Panc1 (cell line): ENCODE data around the gene MGMT. TPM values are rescaled to one million over a fixed set of nuclear protein-coding genes. Genes with fewer than 3 reads are reported as not detected.

Source experiments
- ATAC-seq: fragments of 200-7000 bp; cut with Tn5 transposase; 2 replicates; pipeline ENCODE4 v1.9.1; 2020; ENCODE audit warnings: mild to moderate bottlenecking, moderate library complexity
- BruUV-seq: library from RNA; stranded (reverse); fragments of 400-500 nt; replicated peaks from 2 replicates; lab custom pipeline; 2021; lab: Mats Ljungman, UMichigan
- CTCF ChIA-PET: fragments of 300-600 bp; sonication (Branson Sonifier 250); formaldehyde crosslinking; loops from one replicate; lab custom pipeline; 2022; ENCODE audit warnings: antibody characterized with exemption; lab: Charles Lee
- POLR2A ChIA-PET: fragments of 300-600 bp; sonication (Branson Sonifier 250); formaldehyde crosslinking; loops from one replicate; lab custom pipeline; 2022; ENCODE audit warnings: antibody characterized with exemption; lab: Charles Lee
- DNase-seq: peaks from one replicate; pipeline ENCODE4 v3.0.0-alpha.2; 2010; ENCODE audit warnings: low read depth, low spot score
- H3K27ac ChIP-seq: 2 replicates; pipeline ENCODE4 v1.5.1; 2011; ENCODE audit warnings: mild to moderate bottlenecking, low read length, inconsistent platforms
- H3K27me3 ChIP-seq: fragments of 200-500 bp; sonication (Bioruptor generic); 2 replicates; pipeline ENCODE4 v1.6.0; 2014; ENCODE audit warnings: low read length, inconsistent platforms; ENCODE audit not compliant: control insufficient read depth, insufficient read depth
- H3K36me3 ChIP-seq: fragments of 200-500 bp; sonication (Bioruptor generic); 2 replicates; pipeline ENCODE4 v1.5.1; 2014; ENCODE audit warnings: inconsistent platforms, mild to moderate bottlenecking, low read length, moderate library complexity; ENCODE audit not compliant: control insufficient read depth, insufficient read depth
- H3K4me1 ChIP-seq: 2 replicates; pipeline ENCODE4 v1.5.1; 2011; ENCODE audit warnings: inconsistent platforms, mild to moderate bottlenecking, low read length, moderate library complexity; ENCODE audit not compliant: control insufficient read depth, insufficient read depth
- H3K4me3 ChIP-seq, 2 experiments: 2 replicates each; pipeline ENCODE4 v1.5.1; 2011 to 2012; ENCODE audit warnings: low read depth in 2 of 2, low read length in 2 of 2, mild to moderate bottlenecking in 2 of 2, inconsistent platforms in 1 of 2, moderate library complexity in 1 of 2
- H3K9me3 ChIP-seq: fragments of 200-500 bp; sonication (Bioruptor generic); 2 replicates; pipeline ENCODE4 v1.5.1; 2014; ENCODE audit warnings: low read depth, mild to moderate bottlenecking, inconsistent platforms, low read length, moderate library complexity; ENCODE audit not compliant: control insufficient read depth, insufficient read depth
- CTCF ChIP-seq: fragments of 450-650 bp; IDR thresholded peaks from 2 replicates; pipeline ENCODE4 v1.5.1; 2017; ENCODE audit warnings: mild to moderate bottlenecking
- POLR2AphosphoS5 ChIP-seq: IDR thresholded peaks from 2 replicates; pipeline ENCODE4 v1.6.1; 2012; ENCODE audit warnings: mild to moderate bottlenecking, low read depth, low read length, moderate library complexity
- SIN3A ChIP-seq: IDR thresholded peaks from 2 replicates; pipeline ENCODE4 v1.6.1; 2012; ENCODE audit warnings: low read depth, mild to moderate bottlenecking, low read length, moderate library complexity, borderline replicate concordance; ENCODE audit not compliant: insufficient read depth
- TCF7L2 ChIP-seq: IDR thresholded peaks from 2 replicates; pipeline ENCODE4 v1.6.1; 2011; ENCODE audit warnings: mild to moderate bottlenecking, low read depth, low read length, inconsistent platforms
- in situ Hi-C: cut with HindIII; loops from 2 replicates; pipeline ENCODE4 v1.10.0; 2016; ENCODE audit warnings: low sequenced_read_pairs, low pct_unique_long_range_greater_than_20kb
- intact Hi-C: fragments of 100-400 bp; cut with micrococcal nuclease; formaldehyde crosslinking; loops from one replicate; pipeline ENCODE4 v1.10.0; 2022; ENCODE audit not compliant: unreplicated experiment
- total RNA-seq: library from RNA; stranded (reverse); gene quantifications from one replicate; pipeline ENCODE4 v1.2.1, GENCODE V29; 2021; ENCODE audit not compliant: unreplicated experiment
- TF ChIP-seq, protein P1 (sequence below), 2 experiments: IDR thresholded peaks; 2 replicates each; pipeline ENCODE4 v1.6.1; 2011 to 2012; ENCODE audit warnings: low read depth in 2 of 2, control low read depth in 1 of 2, low read length in 1 of 2, mild to moderate bottlenecking in 1 of 2, moderate library complexity in 1 of 2; ENCODE audit not compliant: insufficient read depth in 1 of 2

MGMT gene
- total RNA-seq, 1 experiment from 2014 or later: 27.3 TPM

DNA sequence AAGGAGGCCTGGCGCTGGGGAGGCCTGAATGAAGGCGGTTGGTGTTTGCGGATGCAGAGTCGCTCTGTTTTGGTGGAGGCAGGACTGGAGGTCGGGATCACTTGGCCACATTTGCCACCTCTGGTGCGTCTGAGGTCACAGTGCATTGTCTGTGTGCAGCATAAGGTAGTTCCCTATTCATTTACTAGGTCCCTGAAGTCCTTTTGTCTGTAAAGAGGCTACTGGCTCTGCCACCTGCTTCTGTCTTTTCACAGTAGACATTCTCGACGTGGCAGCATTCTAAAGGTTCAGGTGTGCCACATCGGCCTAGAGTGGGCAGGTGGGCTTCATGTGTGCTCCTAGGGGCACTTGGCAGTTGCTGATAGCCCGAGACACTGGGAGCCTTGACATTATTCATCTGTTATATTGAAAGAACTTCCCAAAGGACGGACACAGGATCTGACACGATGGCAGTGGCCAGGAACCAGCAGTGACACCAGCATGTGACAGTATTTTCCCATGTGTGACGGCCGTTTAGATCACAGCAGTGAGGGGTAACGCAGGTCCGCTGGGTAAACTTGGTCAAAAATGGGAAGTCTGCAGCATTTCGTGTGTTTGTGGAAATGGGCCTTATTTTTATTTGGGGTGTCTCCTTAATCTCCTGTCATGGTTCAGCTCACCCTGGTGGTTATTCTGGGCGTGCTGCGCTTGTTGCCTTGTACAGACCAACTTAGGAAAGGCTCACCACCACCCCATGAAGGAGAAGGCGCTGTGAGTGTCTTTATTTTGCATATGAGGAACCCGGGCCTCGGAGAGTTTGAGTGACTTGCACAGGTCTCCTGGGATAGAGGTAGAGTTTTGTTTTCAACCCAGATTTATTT lies 5.9 kb downstream of the MGMT start:
- no peaks in the 10 kb centered on the region for H3K27me3 ChIP-seq
- no peaks in the 10 kb centered on the region for H3K9me3 ChIP-seq
- no peak overlapping the region for H3K4me3 ChIP-seq
- no peaks in the 10 kb centered on the region for H3K4me1 ChIP-seq
- POLR2A ChIA-PET: no interaction called here
- no peak for DNase-seq
- in situ Hi-C loops: no loop called here
- intact Hi-C loops: no loop called here
- no peaks in the 10 kb centered on the region for H3K36me3 ChIP-seq
- no peak overlapping the region for H3K27ac ChIP-seq
- CTCF ChIA-PET: no interaction called here
- TSS peak; percentile 42 for BruUV-seq
- no peak for ATAC-seq
- TF ChIP-seq, protein P1, sequence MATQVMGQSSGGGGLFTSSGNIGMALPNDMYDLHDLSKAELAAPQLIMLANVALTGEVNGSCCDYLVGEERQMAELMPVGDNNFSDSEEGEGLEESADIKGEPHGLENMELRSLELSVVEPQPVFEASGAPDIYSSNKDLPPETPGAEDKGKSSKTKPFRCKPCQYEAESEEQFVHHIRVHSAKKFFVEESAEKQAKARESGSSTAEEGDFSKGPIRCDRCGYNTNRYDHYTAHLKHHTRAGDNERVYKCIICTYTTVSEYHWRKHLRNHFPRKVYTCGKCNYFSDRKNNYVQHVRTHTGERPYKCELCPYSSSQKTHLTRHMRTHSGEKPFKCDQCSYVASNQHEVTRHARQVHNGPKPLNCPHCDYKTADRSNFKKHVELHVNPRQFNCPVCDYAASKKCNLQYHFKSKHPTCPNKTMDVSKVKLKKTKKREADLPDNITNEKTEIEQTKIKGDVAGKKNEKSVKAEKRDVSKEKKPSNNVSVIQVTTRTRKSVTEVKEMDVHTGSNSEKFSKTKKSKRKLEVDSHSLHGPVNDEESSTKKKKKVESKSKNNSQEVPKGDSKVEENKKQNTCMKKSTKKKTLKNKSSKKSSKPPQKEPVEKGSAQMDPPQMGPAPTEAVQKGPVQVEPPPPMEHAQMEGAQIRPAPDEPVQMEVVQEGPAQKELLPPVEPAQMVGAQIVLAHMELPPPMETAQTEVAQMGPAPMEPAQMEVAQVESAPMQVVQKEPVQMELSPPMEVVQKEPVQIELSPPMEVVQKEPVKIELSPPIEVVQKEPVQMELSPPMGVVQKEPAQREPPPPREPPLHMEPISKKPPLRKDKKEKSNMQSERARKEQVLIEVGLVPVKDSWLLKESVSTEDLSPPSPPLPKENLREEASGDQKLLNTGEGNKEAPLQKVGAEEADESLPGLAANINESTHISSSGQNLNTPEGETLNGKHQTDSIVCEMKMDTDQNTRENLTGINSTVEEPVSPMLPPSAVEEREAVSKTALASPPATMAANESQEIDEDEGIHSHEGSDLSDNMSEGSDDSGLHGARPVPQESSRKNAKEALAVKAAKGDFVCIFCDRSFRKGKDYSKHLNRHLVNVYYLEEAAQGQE (IDR thresholded peaks at IDR 0.05; ENCODE audit: insufficient read depth in 1 of 2, low read depth in 2 of 2, low read length in 1 of 2): no peak
- no peak for TF ChIP-seq TCF7L2
- no peak for TF ChIP-seq CTCF
- no peak for TF ChIP-seq SIN3A
- TF ChIP-seq POLR2AphosphoS5: no peak

GRCh38 chr10:129474642-129475041 lies 7.6 kb downstream of the MGMT start:
- ChIA-PET CTCF (no interaction called here), POLR2A (no interaction called here)
- no peak for DNase-seq
- no peaks in the 10 kb centered on the region for H3K36me3 ChIP-seq
- TF ChIP-seq CTCF: no peak
- TF ChIP-seq POLR2AphosphoS5: no peak
- TF ChIP-seq TCF7L2: no peak
- TF ChIP-seq, protein P1 (IDR thresholded peaks at IDR 0.05; ENCODE audit: insufficient read depth in 1 of 2, low read depth in 2 of 2, low read length in 1 of 2): no peak
- no peak for TF ChIP-seq SIN3A
- no peak for ATAC-seq
- BruUV-seq: no TSS peak
- no peaks in the 10 kb centered on the region for H3K4me1 ChIP-seq
- in situ Hi-C loops (no loop called here), intact Hi-C loops (no loop called here)
- H3K27me3 ChIP-seq: no peaks in the 10 kb centered on the region
- H3K9me3 ChIP-seq: no peaks in the 10 kb centered on the region
- no peak overlapping the region for H3K4me3 ChIP-seq
- H3K27ac ChIP-seq: no peak overlapping the region
